Smooth muscle cell (in vitro differentiated cells): ENCODE data around the gene MTPN. TPM values are rescaled to one million over a fixed set of nuclear protein-coding genes. Genes with fewer than 3 reads are reported as not detected.
A peak's percentile ranks its signal among the peaks of the same experiment; 100 is the strongest.

Source experiments
- DNase-seq: peaks from one replicate; lab custom pipeline; 2025; ENCODE audit not compliant: unreplicated experiment; lab: John Stamatoyannopoulos, UW
- H2AFZ ChIP-seq: fragments of 200-600 bp; sonication (generic); 2 replicates; pipeline ENCODE4 v1.6.0; 2016; ENCODE audit warnings: antibody characterized with exemption, low read depth, mild to moderate bottlenecking
- H3F3A ChIP-seq: fragments of 200-600 bp; sonication (generic); 2 replicates; pipeline ENCODE4 v1.6.0; 2017; ENCODE audit warnings: antibody characterized with exemption, low read depth
- H3K27ac ChIP-seq: fragments of 200-600 bp; sonication (generic); 2 replicates; pipeline ENCODE4 v1.5.1; 2016; ENCODE audit warnings: low read depth, mild to moderate bottlenecking
- H3K27me3 ChIP-seq: fragments of 200-600 bp; sonication (generic); 2 replicates; pipeline ENCODE4 v1.6.1; 2016; ENCODE audit warnings: low read depth, mild to moderate bottlenecking
- H3K36me3 ChIP-seq: fragments of 200-600 bp; sonication (generic); 2 replicates; pipeline ENCODE4 v1.5.1; 2016; ENCODE audit warnings: low read depth
- H3K4me1 ChIP-seq: fragments of 200-600 bp; sonication (generic); 2 replicates; pipeline ENCODE4 v1.5.1; 2016; ENCODE audit warnings: low read depth
- H3K4me2 ChIP-seq: fragments of 200-600 bp; sonication (generic); 2 replicates; pipeline ENCODE4 v1.6.0; 2016; ENCODE audit warnings: mild to moderate bottlenecking
- H3K4me3 ChIP-seq: fragments of 200-600 bp; sonication (generic); 2 replicates; pipeline ENCODE4 v1.5.1; 2016; ENCODE audit warnings: mild to moderate bottlenecking
- H3K79me2 ChIP-seq: fragments of 200-600 bp; sonication (generic); 2 replicates; pipeline ENCODE4 v1.6.0; 2016; ENCODE audit warnings: low read depth, mild to moderate bottlenecking
- H3K9ac ChIP-seq: fragments of 200-600 bp; sonication (generic); 2 replicates; pipeline ENCODE4 v1.6.0; 2016; ENCODE audit warnings: low read depth
- H3K9me3 ChIP-seq: fragments of 200-600 bp; sonication (generic); replicated peaks from 2 replicates; pipeline ENCODE4 v1.5.1; 2016; ENCODE audit warnings: low read depth
- H4K20me1 ChIP-seq: fragments of 200-600 bp; sonication (generic); 2 replicates; pipeline ENCODE4 v1.6.0; 2016; ENCODE audit warnings: low read depth
- WGBS: methylation state at CpG from one replicate; pipeline ENCODE4 v1.1.7; 2016; ENCODE audit warnings: low lambda C conversion rate; 5-methylcytosine and 5-hydroxymethylcytosine counted together
- polyA plus RNA-seq: library from polyadenylated mRNA; unstranded; fragments of >200 nt; fragmentation: Nextera tagmentation; extraction: Ambion mirVana; gene quantifications from 2 replicates; pipeline ENCODE4 v1.2.1, GENCODE V29; 2016
- total RNA-seq: library from RNA; depleted of rRNA; stranded (reverse); fragments of >200 nt; gene quantifications from 2 replicates; pipeline ENCODE4 v1.2.3, GENCODE V29; 2014
- TF ChIP-seq, protein P1 (sequence below): fragments of 200-600 bp; sonication (generic); IDR thresholded peaks from 2 replicates; pipeline ENCODE4 v1.5.1; 2017; ENCODE audit warnings: borderline replicate concordance, mild to moderate bottlenecking, antibody characterized with exemption; ENCODE audit not compliant: insufficient read depth, poor library complexity, severe bottlenecking

MTPN gene, protein sequence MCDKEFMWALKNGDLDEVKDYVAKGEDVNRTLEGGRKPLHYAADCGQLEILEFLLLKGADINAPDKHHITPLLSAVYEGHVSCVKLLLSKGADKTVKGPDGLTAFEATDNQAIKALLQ
- total RNA-seq, result 138 and 151 TPM in 2 replicates
- 36.4 and 53.2 TPM in 2 replicates for polyA plus RNA-seq

DNA sequence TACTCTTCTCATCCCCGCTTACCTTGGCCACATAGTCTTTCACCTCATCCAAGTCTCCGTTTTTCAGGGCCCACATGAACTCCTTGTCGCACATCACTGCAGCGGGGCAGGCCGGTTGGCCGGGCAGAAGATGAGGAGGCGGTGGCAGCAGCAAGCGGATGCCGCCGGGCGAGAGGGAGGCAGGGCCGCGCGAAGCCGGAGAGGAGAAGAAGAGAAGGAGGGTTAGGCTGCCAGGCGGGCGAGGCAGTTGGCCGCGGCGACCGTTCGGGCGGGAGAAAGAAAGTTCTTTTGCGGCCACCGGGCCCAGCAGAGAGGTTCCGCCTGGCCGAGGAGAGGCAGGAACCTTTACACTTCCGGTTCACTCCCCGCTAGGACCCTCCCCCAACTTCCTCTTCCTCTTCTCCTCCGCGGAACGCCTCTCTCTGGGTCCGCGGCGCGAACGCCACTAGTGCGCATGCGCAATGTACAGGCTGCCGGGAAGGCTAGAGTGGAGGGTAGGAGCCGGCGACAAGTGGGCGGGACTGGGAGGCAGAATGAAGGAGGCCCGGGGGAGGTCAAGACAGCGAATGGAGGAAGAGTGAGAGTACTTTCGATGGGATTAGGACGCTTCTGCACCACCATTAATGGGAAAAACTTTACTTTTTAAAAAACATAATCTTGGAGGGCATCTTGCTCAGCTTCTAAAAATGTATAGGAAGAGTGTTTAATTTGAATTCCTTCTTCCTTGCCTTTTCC, at the start of gene MTPN:
MTPN (minus strand) TSS at position 353 of the 735 bp plus-strand sequence; CDS start at position 94, 259 bp downstream.
- Histone ChIP-seq H3K4me1 (peaks cover 13% of the 10 kb centered on the region), H4K20me1 (peaks cover 44% of the 10 kb centered on the region), H3K9me3 (no peaks in the 10 kb centered on the region), H3K27me3 (no peaks in the 10 kb centered on the region), H3K36me3 (no peaks in the 10 kb centered on the region), H3K27ac (peak within 1 kb of the TSS; percentile 68), H3K4me2 (peak within 1 kb of the TSS; percentile 87), H3F3A (peaks cover 11% of the 10 kb centered on the region), H2AFZ (peak within 1 kb of the TSS; percentile 91), H3K9ac (peak within 1 kb of the TSS; percentile 75), H3K4me3 (peak within 1 kb of the TSS; percentile 94), H3K79me2 (peaks cover 50% of the 10 kb centered on the region)
- peak; percentile 77 for DNase-seq
- TF ChIP-seq, protein P1, sequence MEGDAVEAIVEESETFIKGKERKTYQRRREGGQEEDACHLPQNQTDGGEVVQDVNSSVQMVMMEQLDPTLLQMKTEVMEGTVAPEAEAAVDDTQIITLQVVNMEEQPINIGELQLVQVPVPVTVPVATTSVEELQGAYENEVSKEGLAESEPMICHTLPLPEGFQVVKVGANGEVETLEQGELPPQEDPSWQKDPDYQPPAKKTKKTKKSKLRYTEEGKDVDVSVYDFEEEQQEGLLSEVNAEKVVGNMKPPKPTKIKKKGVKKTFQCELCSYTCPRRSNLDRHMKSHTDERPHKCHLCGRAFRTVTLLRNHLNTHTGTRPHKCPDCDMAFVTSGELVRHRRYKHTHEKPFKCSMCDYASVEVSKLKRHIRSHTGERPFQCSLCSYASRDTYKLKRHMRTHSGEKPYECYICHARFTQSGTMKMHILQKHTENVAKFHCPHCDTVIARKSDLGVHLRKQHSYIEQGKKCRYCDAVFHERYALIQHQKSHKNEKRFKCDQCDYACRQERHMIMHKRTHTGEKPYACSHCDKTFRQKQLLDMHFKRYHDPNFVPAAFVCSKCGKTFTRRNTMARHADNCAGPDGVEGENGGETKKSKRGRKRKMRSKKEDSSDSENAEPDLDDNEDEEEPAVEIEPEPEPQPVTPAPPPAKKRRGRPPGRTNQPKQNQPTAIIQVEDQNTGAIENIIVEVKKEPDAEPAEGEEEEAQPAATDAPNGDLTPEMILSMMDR, result no peak
- 1% methylated on average over 43 of the region's 47 CpGs for WGBS

- Histone ChIP-seq H3K27ac (no peak overlapping the region), H3K4me2 (no peak overlapping the region), H3K4me1 (no peaks in the 10 kb centered on the region), H3K36me3 (no peaks in the 10 kb centered on the region), H3K9me3 (no peaks in the 10 kb centered on the region), H2AFZ (no peak overlapping the region), H3K79me2 (no peaks in the 10 kb centered on the region), H3K4me3 (no peak overlapping the region), H3F3A (no peaks in the 10 kb centered on the region), H3K9ac (no peak overlapping the region), H4K20me1 (no peaks in the 10 kb centered on the region), H3K27me3 (no peaks in the 10 kb centered on the region)
- TF ChIP-seq, protein P1, result no peak
- no peak for DNase-seq
- 98% methylated on average over 2 of the region's 2 CpGs for WGBS
These were observed 49.0 kb upstream of the MTPN start for GRCh38 chr7:136026209-136026608.

DNA sequence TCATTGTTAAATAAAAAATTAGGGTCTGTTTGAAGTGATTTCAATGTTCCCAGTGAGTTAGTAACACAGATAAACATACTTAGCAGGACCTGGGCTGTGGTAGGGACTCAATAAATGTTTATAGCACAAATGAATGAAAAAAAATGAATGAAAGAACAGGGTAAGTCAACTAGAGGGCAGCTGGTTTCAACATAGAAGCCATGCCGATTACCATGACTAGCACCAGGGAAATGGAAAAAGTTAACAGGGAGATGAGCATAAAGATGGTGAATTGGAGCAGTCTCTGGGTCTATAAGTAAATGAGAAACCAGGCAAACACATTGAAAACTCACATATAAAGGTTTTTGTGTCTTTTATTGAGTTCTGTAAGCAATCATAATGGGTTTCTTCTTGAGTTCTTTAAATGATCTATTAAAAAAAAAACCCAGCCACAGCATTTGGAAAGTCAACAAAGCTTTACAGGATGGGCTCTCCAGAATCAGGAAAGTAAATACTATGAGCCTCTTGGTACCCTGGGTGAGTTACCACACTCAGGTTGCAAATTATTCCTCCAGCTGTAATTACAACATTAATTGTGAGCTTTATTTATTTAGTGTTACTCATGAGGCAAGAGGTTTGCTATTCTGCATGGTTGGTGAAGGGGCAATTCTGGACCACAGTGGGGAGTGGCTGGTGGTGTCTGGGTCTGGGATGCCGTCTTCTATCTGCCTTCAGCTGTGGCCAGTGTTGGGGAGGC, 46.1 kb upstream of the MTPN start:
- H3K27ac ChIP-seq, result no peak overlapping the region
- no peak overlapping the region for H3K4me3 ChIP-seq
- no peak overlapping the region for H3K4me2 ChIP-seq
- no peaks in the 10 kb centered on the region for H3K9me3 ChIP-seq
- TF ChIP-seq, protein P1, result no peak
- H2AFZ ChIP-seq, result no peak overlapping the region
- DNase-seq, result no peak
- no peaks in the 10 kb centered on the region for H3K27me3 ChIP-seq
- no peaks in the 10 kb centered on the region for H3K36me3 ChIP-seq
- no peaks in the 10 kb centered on the region for H3K4me1 ChIP-seq
- H3K79me2 ChIP-seq, result no peaks in the 10 kb centered on the region
- WGBS, result 95% methylated on average over 2 of the region's 2 CpGs
- no peaks in the 10 kb centered on the region for H4K20me1 ChIP-seq
- no peak overlapping the region for H3K9ac ChIP-seq
- no peaks in the 10 kb centered on the region for H3F3A ChIP-seq
